Astrocyte of the spinal cord (primary cell): ENCODE results near the gene ELF2.
"Not testable (repeated sequence)": the region's sequence is repeated elsewhere in the genome, so short reads cannot be mapped to it uniquely, and the experiment has no call there.

Experiments used
- DNase-seq: peaks from one replicate; pipeline ENCODE4 v3.0.0; 2011; ENCODE audit warnings: low read depth, low spot score
- H3K4me3 ChIP-seq: 2 replicates; pipeline ENCODE4 v1.5.1; 2011; ENCODE audit warnings: low read depth, mild to moderate bottlenecking, low read length, moderate library complexity
- CTCF ChIP-seq: IDR thresholded peaks from 2 replicates; pipeline ENCODE4 v1.5.1; 2012; ENCODE audit warnings: low read depth, mild to moderate bottlenecking, low read length, inconsistent platforms
- in situ Hi-C: cut with HindIII; loops from 2 replicates; pipeline ENCODE4 v1.10.0; 2017; ENCODE audit warnings: low sequenced_read_pairs

ELF2 gene

GRCh38 chr4:139011225-139011950 is 165.6 kb downstream of the ELF2 start:
- no peak for DNase-seq
- H3K4me3 ChIP-seq = no peak overlapping the region
- in situ Hi-C loops = no loop called here
- TF ChIP-seq CTCF = no peak

- H3K4me3 ChIP-seq = no peak overlapping the region
- TF ChIP-seq CTCF = no peak
- in situ Hi-C loops = no loop called here
- DNase-seq = no peak
Measured at GRCh38 chr4:139009702-139010101, 167.3 kb downstream of the ELF2 start.

GRCh38 chr4:139008278-139008677 is 168.7 kb downstream of the ELF2 start:
- DNase-seq, in situ Hi-C loops, H3K4me3 ChIP-seq: not testable (repeated sequence)

GRCh38 chr4:139007640-139008039 is 169.4 kb downstream of the ELF2 start:
- no peak for DNase-seq
- no peak for TF ChIP-seq CTCF
- H3K4me3 ChIP-seq = no peak overlapping the region
- in situ Hi-C loops = no loop called here
